ENCODE measurements around the gene SLC22A17. TPM values are rescaled to one million over a fixed set of nuclear protein-coding genes. Genes with fewer than 3 reads are reported as not detected.

The SLC22A17 gene
- total RNA-seq, 4 donors from 2014 or later, result 55.9 to 91.0 (median 58.3) TPM

- Histone ChIP-seq H3K27me3 (no peaks in the 10 kb centered on the region), H3K4me1 (peaks cover 0 to 7% (median 0%) of the 10 kb centered on the region in 4 donors), H3K27ac (no peak overlapping the region), H3K9me3 (no peaks in the 10 kb centered on the region), H3K36me3 (no peaks in the 10 kb centered on the region), H3K4me3 (no peak overlapping the region)
- WGBS, 2 donors, result 71 to 83% methylated on average over 2 of the region's 2 CpGs
- DNase-seq (ENCODE audit: low spot score in 2 of 2), result no peak
- no peak for TF ChIP-seq EP300 (IDR thresholded peaks at IDR 0.05)
- no peak for TF ChIP-seq POLR2A (IDR thresholded peaks at IDR 0.05)
- no peak for TF ChIP-seq CTCF (IDR thresholded peaks at IDR 0.05)
Measured at GRCh38 chr14:23385244-23385641, 32.6 kb upstream of the SLC22A17 start.

- H3K9me3 ChIP-seq, result no peaks in the 10 kb centered on the region
- H3K27me3 ChIP-seq, result no peaks in the 10 kb centered on the region
- H3K36me3 ChIP-seq, result no peaks in the 10 kb centered on the region
- no peak overlapping the region for H3K27ac ChIP-seq
- peaks cover 0 to 14% (median 0%) of the 10 kb centered on the region in 4 donors for H3K4me1 ChIP-seq
- 86% methylated on average over 29 of the region's 29 CpGs for WGBS, 2 donors
- no peak overlapping the region for H3K4me3 ChIP-seq
- DNase-seq (ENCODE audit: low spot score in 2 of 2), result no peak
- TF ChIP-seq POLR2A (IDR thresholded peaks at IDR 0.05) (no peak), CTCF (IDR thresholded peaks at IDR 0.05) (no peak), EP300 (IDR thresholded peaks at IDR 0.05) (no peak)
Measured at GRCh38 chr14:23384364-23385080, 31.8 kb upstream of the SLC22A17 start.

- TF ChIP-seq EP300 (IDR thresholded peaks at IDR 0.05) (no peak), CTCF (IDR thresholded peaks at IDR 0.05) (no peak), POLR2A (IDR thresholded peaks at IDR 0.05) (no peak)
- 66 to 67% methylated on average over 10 of the region's 10 CpGs for WGBS, 2 donors
- Histone ChIP-seq H3K9me3 (no peaks in the 10 kb centered on the region), H3K27ac (no peak overlapping the region), H3K27me3 (no peaks in the 10 kb centered on the region), H3K4me3 (no peak overlapping the region), H3K4me1 (peaks cover 0 to 29% (median 0%) of the 10 kb centered on the region in 4 donors), H3K36me3 (no peaks in the 10 kb centered on the region)
- DNase-seq (ENCODE audit: low spot score in 2 of 2), result no peak
Measured at GRCh38 chr14:23382731-23383440, 30.2 kb upstream of the SLC22A17 start.

GRCh38 chr14:23382276-23382675, 29.6 kb upstream of the SLC22A17 start:
- DNase-seq (ENCODE audit: low spot score in 2 of 2), result no peak
- H3K9me3 ChIP-seq, result no peaks in the 10 kb centered on the region
- H3K27ac ChIP-seq, result no peak overlapping the region
- TF ChIP-seq CTCF (IDR thresholded peaks at IDR 0.05), result no peak
- TF ChIP-seq EP300 (IDR thresholded peaks at IDR 0.05), result no peak
- no peak for TF ChIP-seq POLR2A (IDR thresholded peaks at IDR 0.05)
- WGBS, 2 donors, result 87 to 92% methylated on average over 6 of the region's 6 CpGs
- H3K4me1 ChIP-seq, result peaks cover 0 to 35% (median 0%) of the 10 kb centered on the region in 4 donors
- no peaks in the 10 kb centered on the region for H3K36me3 ChIP-seq
- no peak overlapping the region for H3K4me3 ChIP-seq
- no peaks in the 10 kb centered on the region for H3K27me3 ChIP-seq

GRCh38 chr14:23381871-23382270, 29.2 kb upstream of the SLC22A17 start:
- WGBS, 2 donors, result 47 to 53% methylated on average over 3 of the region's 3 CpGs
- H3K27me3 ChIP-seq, result no peaks in the 10 kb centered on the region
- no peak overlapping the region for H3K27ac ChIP-seq
- TF ChIP-seq POLR2A (IDR thresholded peaks at IDR 0.05) (no peak), EP300 (IDR thresholded peaks at IDR 0.05) (no peak), CTCF (IDR thresholded peaks at IDR 0.05) (no peak)
- DNase-seq (ENCODE audit: low spot score in 2 of 2), result no peak
- H3K4me1 ChIP-seq, result peaks cover 0 to 39% (median 0%) of the 10 kb centered on the region in 4 donors
- no peaks in the 10 kb centered on the region for H3K9me3 ChIP-seq
- no peaks in the 10 kb centered on the region for H3K36me3 ChIP-seq
- no peak overlapping the region for H3K4me3 ChIP-seq

Data from tibial nerve (tissue), 4 donors.